Subcutaneous adipose tissue (tissue), 4 donors: ENCODE data around the gene ZNF460. TPM values are rescaled to one million over a fixed set of nuclear protein-coding genes. Genes with fewer than 3 reads are reported as not detected.

Experiments
- CTCF ChIP-seq: fragments of 450-650 bp; IDR thresholded peaks from one replicate; pipeline ENCODE4 v1.5.1; 2016; ENCODE audit warnings: low read depth, mild to moderate bottlenecking, control low read depth, antibody characterized with exemption, moderate library complexity
- total RNA-seq, 4 donors: library from RNA; depleted of rRNA; stranded (reverse); fragments of >200 nt; gene quantifications; one replicate each; pipeline ENCODE4 v1.1.0, GENCODE V29; 2016

Gene ZNF460
- total RNA-seq, 4 donors from 2014 or later: 49.1 to 71.7 (median 61.1) TPM

GRCh38 chr19:57305056-57305455, 24.8 kb downstream of the ZNF460 start:
- TF ChIP-seq CTCF: no peak

- TF ChIP-seq CTCF: no peak
Measured at GRCh38 chr19:57308514-57308913, 28.2 kb downstream of the ZNF460 start.

- no peak for TF ChIP-seq CTCF
Measured at GRCh38 chr19:57310792-57311191, 30.5 kb downstream of the ZNF460 start.

GRCh38 chr19:57314146-57314545, 33.9 kb downstream of the ZNF460 start:
- TF ChIP-seq CTCF: no peak

GRCh38 chr19:57317503-57317902, 37.2 kb downstream of the ZNF460 start:
- TF ChIP-seq CTCF: no peak

GRCh38 chr19:57319869-57320179, 39.5 kb downstream of the ZNF460 start:
- TF ChIP-seq CTCF: no peak

GRCh38 chr19:57320180-57321084, 40.1 kb downstream of the ZNF460 start, which contains the start of gene ZNF543:
Gene ZNF543, plus strand, starts transcription at chr19:57320472. Its CDS starts 382 bp downstream, at chr19:57320854.
- TF ChIP-seq CTCF: no peak
